NCI-H2107 treated with DMSO at 0.1 percent for 48 hours (cell line): ENCODE results near the gene KCNQ4.
A peak's percentile ranks its signal among the peaks of the same experiment; 100 is the strongest.

Experiments used
- DNase-seq: peaks from one replicate; lab custom pipeline; 2025; ENCODE audit not compliant: unreplicated experiment; lab: John Stamatoyannopoulos, UW

The KCNQ4 gene

DNA sequence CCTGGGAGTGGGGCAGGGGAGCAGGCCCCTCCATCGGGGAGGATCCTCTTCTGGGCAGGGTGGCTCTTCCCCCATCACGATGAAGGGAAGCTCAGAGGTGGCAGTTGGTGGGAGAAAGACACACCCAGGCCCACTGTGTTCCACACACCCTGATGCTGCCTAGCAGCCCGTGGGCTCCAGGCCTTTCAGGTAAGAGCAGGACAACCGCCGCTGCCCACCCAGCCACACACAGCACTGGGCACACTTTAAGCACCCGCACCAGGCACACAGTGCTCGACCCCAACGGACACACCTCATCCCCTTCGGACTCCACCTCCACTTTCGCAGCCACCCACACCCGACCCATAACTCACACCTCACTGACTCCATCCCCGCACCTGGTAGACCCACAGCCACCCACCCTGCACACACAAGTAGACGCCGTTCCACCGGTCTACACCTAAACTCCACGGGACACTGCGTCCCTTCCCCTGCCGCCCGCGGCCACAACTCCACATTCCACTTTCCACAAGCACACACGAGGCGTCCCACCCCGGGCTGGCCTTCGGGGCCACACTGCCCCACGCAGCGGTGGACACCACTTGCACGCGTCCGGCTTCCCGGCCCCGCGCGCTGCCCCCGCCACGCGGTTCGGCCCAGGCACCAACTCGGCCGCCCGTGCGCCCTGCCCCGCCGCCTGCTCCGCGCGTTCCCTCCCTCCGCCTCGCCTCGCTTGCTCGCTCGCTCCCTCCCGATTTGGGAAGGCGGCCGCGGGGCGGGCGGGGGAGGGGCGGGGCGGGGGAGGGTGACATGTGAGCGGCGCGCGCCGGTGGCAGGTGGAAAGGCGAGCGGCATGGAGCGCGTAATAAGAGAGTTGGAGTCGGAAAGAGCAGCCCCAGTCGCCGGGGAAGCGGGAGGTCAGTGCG is at the start of gene KCNQ4:
KCNQ4 (plus strand) TSS at position 787 of the 905 bp plus-strand sequence. CDS start 307 bp downstream, outside the sequence.
- DNase-seq: peak; percentile 17

GRCh38 chr1:40734882-40735628 is 48.5 kb upstream of the KCNQ4 start:
- DNase-seq: no peak

DNA sequence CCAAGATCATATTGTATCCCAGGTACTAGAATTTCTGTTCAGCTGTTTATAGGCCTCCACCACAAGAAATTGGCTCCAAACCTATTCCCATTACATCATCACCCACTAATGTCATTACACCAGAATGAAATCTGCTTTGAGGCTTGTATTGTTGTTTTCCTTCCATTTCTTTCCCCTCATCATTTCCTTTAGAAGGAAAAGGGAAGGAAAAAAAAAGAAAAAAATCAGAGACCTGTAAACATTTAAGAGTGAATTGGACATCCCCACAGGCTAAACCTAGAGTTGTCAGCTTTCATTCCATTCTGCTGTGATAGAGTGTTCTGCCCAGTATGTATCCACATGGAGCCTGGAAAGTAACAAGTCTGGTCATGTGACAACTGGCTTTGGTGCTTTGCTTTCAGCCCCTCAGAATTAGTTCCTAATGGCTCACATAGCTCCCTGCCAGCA is 47.5 kb upstream of the KCNQ4 start:
- DNase-seq: no peak

DNA sequence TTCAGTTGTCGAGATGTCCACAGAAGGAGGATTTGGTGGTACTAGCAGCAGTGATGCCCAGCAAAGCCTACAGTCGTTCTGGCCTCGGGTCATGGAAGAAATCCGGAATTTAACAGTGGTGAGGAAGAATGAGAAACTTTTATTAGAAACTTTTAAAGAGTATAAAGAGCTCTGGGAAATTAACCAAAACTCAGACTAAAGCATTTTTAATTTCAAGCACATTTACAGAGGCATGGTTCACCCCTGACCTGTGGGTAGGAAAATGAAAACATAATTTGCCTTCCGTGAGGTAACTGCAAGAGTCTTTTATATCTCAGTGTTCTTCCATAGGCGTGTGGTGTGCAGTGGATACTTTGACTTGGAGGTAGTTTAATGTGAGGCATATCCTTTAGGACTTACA is 44.8 kb upstream of the KCNQ4 start:
- no peak for DNase-seq

GRCh38 chr1:40739455-40740008 is 44.1 kb upstream of the KCNQ4 start:
- DNase-seq: no peak

DNA sequence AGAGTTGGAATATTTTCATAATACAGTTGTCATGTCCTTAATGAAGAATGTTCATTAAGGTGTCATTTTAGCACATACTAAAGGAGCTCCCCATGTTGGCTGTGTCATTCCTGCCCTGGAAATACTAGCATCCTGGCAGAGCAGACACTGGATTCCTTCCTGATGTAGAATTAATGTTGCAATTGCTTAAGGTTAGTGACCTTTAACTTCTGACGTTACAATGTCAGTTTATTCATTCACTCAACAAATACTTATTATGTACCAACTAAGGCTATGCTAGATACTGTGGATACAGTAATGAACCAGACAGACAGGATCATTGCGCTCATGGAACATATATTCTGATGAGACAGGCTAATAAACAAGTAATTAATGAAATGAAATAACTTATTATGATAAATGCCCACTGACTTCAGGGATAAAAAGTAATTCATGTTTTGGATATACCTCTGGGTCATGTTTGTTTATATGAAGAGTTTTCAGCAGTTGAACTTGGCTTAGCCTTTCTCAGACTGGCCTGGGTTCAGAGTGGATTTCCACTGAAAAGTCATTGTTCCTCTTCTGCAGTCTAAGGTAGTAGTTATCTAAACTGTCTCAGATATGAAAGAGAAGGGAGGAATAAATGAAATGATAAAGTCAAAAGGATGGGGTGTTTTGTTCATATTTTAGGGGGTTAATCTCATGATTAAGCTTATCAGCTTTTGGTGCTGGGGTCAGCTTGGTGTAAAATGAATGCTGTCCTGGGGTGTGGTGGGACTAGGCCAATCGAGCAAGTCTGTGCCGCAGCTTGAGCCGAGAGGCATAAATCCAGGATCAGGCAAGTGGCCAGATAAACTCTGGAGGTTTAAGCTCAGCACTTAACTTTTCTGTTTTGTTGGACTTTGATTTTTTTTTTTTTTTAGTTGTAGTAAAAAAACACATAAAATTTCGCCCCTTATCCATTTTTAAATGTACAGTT is 43.3 kb upstream of the KCNQ4 start:
- DNase-seq: no peak

DNA sequence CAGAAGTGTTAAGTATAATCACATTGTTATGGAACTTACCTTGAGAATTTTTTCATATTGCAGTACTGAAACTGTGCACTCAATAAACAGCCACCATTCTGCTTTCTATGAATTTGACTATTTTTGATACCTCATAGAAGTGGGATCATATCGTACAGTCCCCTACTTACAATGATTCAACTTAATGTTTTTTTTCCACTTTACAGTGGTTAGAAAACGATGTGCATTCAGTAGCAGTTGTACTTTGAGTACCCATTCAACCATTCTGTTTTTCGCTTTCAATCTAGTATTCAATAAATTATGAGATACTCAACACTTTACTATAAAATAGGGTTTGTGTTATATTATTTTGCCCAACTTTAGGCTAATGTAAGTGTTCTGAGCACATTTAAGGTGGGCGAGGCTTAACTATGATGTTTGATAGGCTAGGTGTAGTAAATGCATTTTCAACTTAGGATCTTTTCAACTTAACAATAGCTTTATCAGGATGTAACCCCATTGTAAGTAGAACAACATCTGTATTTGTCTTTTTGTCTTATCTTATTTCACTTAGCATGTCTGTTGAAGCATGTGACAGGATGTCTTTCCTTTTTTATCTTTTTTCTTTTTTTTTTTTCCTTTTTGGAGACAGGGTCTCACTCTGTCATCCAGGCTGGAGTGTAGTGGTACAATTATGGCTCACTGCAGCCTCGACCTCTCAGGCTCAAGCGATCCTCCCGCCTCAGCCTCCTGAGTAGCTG is 42.4 kb upstream of the KCNQ4 start:
- no peak for DNase-seq

GRCh38 chr1:40742363-40743061 is 41.1 kb upstream of the KCNQ4 start:
- no peak for DNase-seq

DNA sequence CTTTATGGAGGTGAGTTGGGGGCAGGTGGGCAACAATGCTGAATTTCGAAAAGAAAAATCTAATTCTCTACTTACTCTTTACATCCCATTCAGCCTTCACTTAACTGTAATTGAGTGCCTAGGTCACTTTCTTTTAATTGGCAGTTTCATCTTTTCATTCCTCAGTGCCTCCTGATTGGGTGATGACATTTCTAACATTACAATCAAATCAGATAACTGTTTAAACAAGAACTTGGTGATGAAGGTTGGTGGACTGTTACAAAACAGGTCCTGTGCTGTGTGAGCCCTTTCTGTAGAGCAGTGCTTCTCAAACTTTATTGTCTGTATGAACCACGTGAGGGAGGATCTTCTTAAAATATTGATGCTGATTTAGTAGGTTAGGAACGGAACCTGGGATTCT is 40.1 kb upstream of the KCNQ4 start:
- no peak for DNase-seq

GRCh38 chr1:40743860-40744259 is 39.7 kb upstream of the KCNQ4 start:
- DNase-seq: no peak

DNA sequence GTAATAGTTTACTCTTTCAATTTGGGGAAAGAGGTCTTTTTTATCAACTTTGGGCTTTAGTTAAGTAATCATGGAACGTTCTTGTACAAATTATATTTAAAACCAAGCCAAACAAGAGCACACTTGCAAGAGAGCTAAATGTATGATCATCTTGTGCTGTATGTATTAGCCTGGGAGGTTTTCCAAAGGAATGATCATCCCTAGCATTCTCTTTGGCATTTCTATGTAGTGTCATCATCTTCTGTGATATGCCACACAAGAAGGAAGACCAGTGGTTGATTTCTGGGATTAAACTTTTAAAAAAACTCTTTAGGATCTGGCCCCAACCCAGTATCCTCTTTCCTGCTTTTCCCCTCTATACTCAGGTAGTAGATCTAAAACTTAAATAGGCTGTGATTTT is 38.4 kb upstream of the KCNQ4 start:
- DNase-seq: no peak

- no peak for DNase-seq
Measured at GRCh38 chr1:40746344-40747090, 37.1 kb upstream of the KCNQ4 start.

DNA sequence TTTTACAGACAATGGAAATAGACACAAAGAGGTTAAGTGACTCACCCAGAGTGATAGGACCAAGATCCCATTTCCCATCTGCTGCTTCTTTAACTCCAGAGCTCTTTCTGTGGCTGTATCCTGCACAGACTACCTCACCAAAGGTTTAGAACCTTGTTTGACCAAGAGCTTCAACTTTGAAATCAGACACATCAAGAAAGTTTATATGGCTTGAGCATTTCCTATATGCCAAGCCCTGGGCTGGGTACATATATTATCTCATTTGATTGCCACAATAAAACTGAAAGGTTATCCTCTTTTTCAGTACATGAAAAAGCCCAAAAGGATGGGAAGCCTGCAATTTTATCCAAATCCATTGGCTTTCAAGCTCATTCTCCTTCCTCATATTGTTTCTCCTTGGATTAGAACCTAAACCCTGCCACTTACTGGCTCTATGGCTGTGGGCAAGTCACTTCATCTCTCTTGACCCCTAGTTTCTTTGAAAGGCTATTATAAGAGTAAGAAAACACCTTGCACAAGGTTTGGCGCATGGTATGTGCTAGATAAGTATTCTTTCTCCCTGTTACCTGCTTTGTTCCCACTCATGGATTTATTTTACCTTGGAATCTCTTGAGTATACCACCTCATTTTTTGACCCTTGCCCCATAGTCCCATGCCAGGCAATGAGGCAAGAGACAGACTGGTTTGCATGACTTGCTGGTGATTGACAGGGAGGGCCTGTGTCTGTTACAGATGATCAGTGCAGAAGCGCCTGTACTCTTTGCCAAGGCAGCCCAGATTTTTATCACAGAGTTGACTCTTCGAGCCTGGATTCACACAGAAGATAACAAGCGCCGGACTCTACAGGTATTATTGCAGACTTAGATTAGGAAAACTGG is 34.5 kb upstream of the KCNQ4 start:
- DNase-seq: no peak

GRCh38 chr1:40749817-40750216 is 33.8 kb upstream of the KCNQ4 start:
- DNase-seq: no peak

DNA sequence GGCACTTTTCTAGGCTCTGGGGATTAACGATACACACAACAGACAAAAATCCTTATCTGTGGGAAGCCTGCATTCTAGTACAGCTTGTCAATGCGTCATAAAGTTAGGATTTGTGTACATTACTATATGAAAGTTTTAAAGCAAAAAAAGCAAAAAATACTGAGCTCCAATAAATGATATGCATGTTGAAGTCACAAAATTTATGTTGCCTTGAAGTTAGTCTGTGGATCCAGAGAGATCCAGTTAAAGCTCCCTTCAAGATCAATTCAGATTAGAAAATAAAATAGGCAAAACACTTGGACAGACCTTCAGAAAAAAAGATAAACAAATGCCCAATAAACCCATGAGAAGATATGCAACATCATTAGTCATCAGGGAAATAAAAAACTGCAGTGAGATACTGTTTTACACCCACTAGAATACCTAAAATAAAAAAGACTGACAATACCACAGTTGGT is 33.1 kb upstream of the KCNQ4 start:
- no peak for DNase-seq

DNA sequence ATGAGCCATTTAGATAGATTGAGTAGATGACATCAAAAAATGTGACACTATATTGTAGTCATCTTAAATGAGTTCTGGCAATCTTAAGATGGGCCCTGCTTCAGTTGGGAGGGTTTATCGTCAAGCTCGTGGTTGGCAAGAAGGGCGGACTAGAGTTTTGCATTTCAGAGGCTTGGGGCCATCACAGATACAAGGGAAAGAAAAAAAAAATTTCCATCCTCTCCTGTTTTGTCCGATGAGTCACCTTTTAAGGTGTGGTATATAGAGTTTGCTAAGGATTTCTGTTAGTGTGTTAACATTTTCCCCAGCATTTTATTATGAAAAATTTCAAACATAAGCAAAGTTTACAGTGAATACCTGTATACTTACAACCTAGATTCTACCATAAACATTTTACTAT is 31.8 kb upstream of the KCNQ4 start:
- DNase-seq: no peak

- DNase-seq: no peak
Measured at GRCh38 chr1:40753142-40753882, 30.3 kb upstream of the KCNQ4 start.
